GM21423 (cell line): ENCODE results near the gene STOX1.
A peak's percentile ranks its signal among the peaks of the same experiment; 100 is the strongest.
"Not testable (repeated sequence)": the region's sequence is repeated elsewhere in the genome, so short reads cannot be mapped to it uniquely, and the experiment has no call there.

Experiments used
- ATAC-seq: cut with Tn5 transposase; IDR thresholded peaks from one replicate; pipeline ENCODE4 v1.9.1; 2021; ENCODE audit warnings: mild to moderate bottlenecking, moderate library complexity; ENCODE audit not compliant: unreplicated experiment

Gene STOX1

GRCh38 chr10:68878496-68878895 lies 51.2 kb downstream of the STOX1 start:
- ATAC-seq = no peak

- ATAC-seq = no peak
These were observed 52.3 kb downstream of the STOX1 start for GRCh38 chr10:68879628-68880027.

- no peak for ATAC-seq
These were observed 52.9 kb downstream of the STOX1 start for GRCh38 chr10:68880181-68880580.

GRCh38 chr10:68895041-68895440 lies 67.7 kb downstream of the STOX1 start:
- ATAC-seq = no peak

GRCh38 chr10:68897336-68897741 lies 70.0 kb downstream of the STOX1 start:
- ATAC-seq = no peak

GRCh38 chr10:68899186-68899745 lies 71.9 kb downstream of the STOX1 start:
- ATAC-seq = no peak

- ATAC-seq = peak; percentile 43
These were observed 73.2 kb downstream of the STOX1 start for GRCh38 chr10:68900427-68901104.

- ATAC-seq = peak; percentile 97
These were observed 74.0 kb downstream of the STOX1 start, which contains the start of gene DDX50 for GRCh38 chr10:68901105-68901927. Gene DDX50 (plus strand): TSS chr10:68901315. CDS start chr10:68901385, 70 bp downstream.

GRCh38 chr10:68902382-68902781 lies 75.1 kb downstream of the STOX1 start:
- no peak for ATAC-seq

- ATAC-seq = no peak
These were observed 97.3 kb downstream of the STOX1 start for GRCh38 chr10:68924593-68924992.

- no peak for ATAC-seq
These were observed 98.2 kb downstream of the STOX1 start for GRCh38 chr10:68925489-68925888.

- ATAC-seq = not testable (repeated sequence)
These were observed 101.8 kb downstream of the STOX1 start for GRCh38 chr10:68929157-68929556.

GRCh38 chr10:68929888-68930287 lies 102.6 kb downstream of the STOX1 start:
- not testable (repeated sequence) for ATAC-seq

- ATAC-seq = not testable (repeated sequence)
These were observed 105.5 kb downstream of the STOX1 start for GRCh38 chr10:68932860-68933259.

GRCh38 chr10:68934994-68935393 lies 107.7 kb downstream of the STOX1 start:
- no peak for ATAC-seq

- no peak for ATAC-seq
These were observed 110.8 kb downstream of the STOX1 start for GRCh38 chr10:68938117-68938516.

GRCh38 chr10:68938884-68939283 lies 111.6 kb downstream of the STOX1 start:
- ATAC-seq = no peak

- ATAC-seq = not testable (repeated sequence)
These were observed 113.6 kb downstream of the STOX1 start for GRCh38 chr10:68940917-68941316.
